Psoas muscle (tissue), 8 donors: ENCODE measurements around the gene RAB3A. TPM values are rescaled to one million over a fixed set of nuclear protein-coding genes. Genes with fewer than 3 reads are reported as not detected.

ENCODE experiments used
- ATAC-seq, 4 donors: fragments of 200-7000 bp; cut with Tn5 transposase; one replicate each; pipeline ENCODE4 v1.9.1; 2020; ENCODE audit warnings: moderate library complexity in 3 of 4, mild to moderate bottlenecking in 2 of 4
- DNase-seq, 2 donors: peaks; one replicate each; pipeline ENCODE4 v3.0.0-alpha.2; 2020
- H3K27ac ChIP-seq: fragments of 200-600 bp; one replicate; pipeline ENCODE4 v1.8.0; 2022
- H3K27me3 ChIP-seq, 3 donors: fragments of 200-600 bp in 1 of 3; one replicate each; pipeline versions ENCODE4 v1.6.1 to v1.8.0; 2013 to 2022; ENCODE audit warnings: low read length in 2 of 3, mild to moderate bottlenecking in 2 of 3, moderate library complexity in 1 of 3; ENCODE audit not compliant: insufficient read depth in 3 of 3
- H3K36me3 ChIP-seq, 2 donors: fragments of 200-600 bp in 1 of 2; one replicate each; pipeline versions ENCODE4 v1.6.1 to v1.8.0; 2013 to 2022; ENCODE audit warnings: low read depth in 1 of 2, mild to moderate bottlenecking in 1 of 2, moderate library complexity in 1 of 2; ENCODE audit not compliant: insufficient read depth in 1 of 2
- H3K4me1 ChIP-seq: fragments of 200-600 bp; one replicate; pipeline ENCODE4 v1.8.0; 2022
- H3K4me3 ChIP-seq: fragments of 200-600 bp; one replicate; pipeline ENCODE4 v1.8.0; 2022; ENCODE audit warnings: mild to moderate bottlenecking
- H3K9me3 ChIP-seq: fragments of 200-600 bp; one replicate; pipeline ENCODE4 v1.8.0; 2022
- CTCF ChIP-seq: fragments of 200-600 bp; IDR thresholded peaks from one replicate; pipeline ENCODE4 v1.8.0; 2022; ENCODE audit warnings: antibody characterized with exemption
- WGBS, 3 donors: extraction: QIAGEN DNeasy Blood & Tissue Kit; methylation state at CpG; one replicate each; pipeline versions ENCODE4 v1.1.6 to v1.1.7; 2013; 5-methylcytosine and 5-hydroxymethylcytosine counted together
- intact Hi-C, 2 donors: fragments of 100-400 bp; cut with DNase I; formaldehyde crosslinking; loops; one replicate each; pipeline versions ENCODE4 v1.11.0 to v1.14.2; 2022
- polyA plus RNA-seq, 3 donors: library from polyadenylated mRNA; stranded (reverse); fragments of 200-250 nt; gene quantifications; one replicate each; pipeline ENCODE4 v1.2.3, GENCODE V29; 2013
- total RNA-seq, 4 donors: library from RNA; stranded (reverse); fragmentation: NEBNext Ultra II Directional in 2 of 4; extraction: Animal tissue kit (Norgen Biotek cat#: 25700) in 2 of 4; gene quantifications; one replicate each; pipeline versions ENCODE4 v1.2.1 to v1.2.4, GENCODE V29; 2021 to 2023
- donor health status: healthy with polysubstance abuse.
- donor health status: DM: no; HTN: no; CAD: no; lungs with moderate emphysema.
- donor health status: Bipolar disorder and iron deficiency.
- donor health status: healthy.
- donor health status: DM: yes; HTN: yes; CAD: no.
- donor health status: DM: no; HTN: no; CAD: no.
- donor health status: DM: no; HTN: no; CAD: no.
- donor health status: DM: yes; HTN: yes; CAD: no.

The RAB3A gene
- total and polyA plus RNA-seq, 7 donors: 0.44 to 3.6 (median 0.86) TPM

DNA sequence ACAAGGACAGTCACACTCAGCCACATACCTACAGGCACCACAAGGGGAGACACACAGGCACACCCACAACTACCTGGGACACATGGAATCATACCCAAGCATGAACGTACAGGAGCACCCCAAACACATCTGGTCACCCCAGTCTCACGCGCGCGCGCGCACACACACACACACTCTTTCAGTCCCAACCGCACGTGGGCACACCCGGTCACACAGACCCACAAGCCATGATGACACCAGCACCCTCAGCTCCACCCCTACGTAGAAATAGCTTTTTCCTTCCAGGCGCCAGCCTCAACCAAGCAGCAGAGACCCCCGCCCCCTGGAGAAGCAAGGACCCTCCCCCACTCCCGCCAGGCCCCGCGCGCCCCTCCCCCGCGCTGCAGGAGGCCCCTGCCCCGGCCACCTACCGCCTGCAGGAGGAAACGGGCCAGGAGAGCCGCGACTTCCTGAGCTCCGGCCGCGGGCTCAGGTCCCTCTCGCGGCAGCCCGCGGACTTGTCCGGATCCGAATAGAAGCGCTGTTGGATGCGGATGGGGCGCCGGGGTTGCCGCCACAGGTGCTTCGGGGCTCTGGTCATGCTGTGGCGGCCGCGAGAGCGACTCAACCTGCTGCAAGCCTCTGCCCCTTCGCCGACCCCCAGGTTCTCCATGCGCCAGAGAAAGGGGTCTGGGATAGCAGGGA lies 28.8 kb upstream of the RAB3A start:
- H3K27me3 ChIP-seq: peaks cover 0 to 25% (median 2%) of the 10 kb centered on the region in 3 donors
- no peaks in the 10 kb centered on the region for H3K36me3 ChIP-seq
- no peak for TF ChIP-seq CTCF
- H3K27ac ChIP-seq: no peak overlapping the region
- H3K4me3 ChIP-seq: no peak overlapping the region
- intact Hi-C loops: no loop called here
- WGBS, 3 donors: 4 to 5% (median 4%) methylated on average over 40 to 46 of the region's 46 CpGs
- DNase-seq (no peak), ATAC-seq (no peak)
- no peaks in the 10 kb centered on the region for H3K9me3 ChIP-seq
- H3K4me1 ChIP-seq: peaks cover 12% of the 10 kb centered on the region

DNA sequence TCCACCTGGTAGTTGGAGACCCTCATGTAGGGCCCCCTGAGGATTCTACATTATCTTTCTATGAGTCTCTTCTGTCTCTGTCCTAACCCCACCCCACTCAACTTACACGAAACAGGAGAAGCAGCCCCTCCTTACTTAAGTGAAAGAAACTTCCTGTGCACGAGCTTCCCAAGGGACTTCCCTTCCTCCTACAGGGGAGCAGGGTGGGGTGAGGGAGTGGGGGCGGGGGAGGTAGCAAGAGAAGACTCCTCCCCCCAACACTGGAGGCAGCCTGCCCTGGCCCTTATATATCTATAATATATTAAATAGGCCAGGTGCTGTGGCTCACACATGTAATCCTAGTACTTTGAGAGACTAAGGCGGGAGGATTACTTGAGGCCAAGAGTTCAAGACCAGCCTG lies 27.9 kb upstream of the RAB3A start:
- intact Hi-C loops: no loop called here

DNA sequence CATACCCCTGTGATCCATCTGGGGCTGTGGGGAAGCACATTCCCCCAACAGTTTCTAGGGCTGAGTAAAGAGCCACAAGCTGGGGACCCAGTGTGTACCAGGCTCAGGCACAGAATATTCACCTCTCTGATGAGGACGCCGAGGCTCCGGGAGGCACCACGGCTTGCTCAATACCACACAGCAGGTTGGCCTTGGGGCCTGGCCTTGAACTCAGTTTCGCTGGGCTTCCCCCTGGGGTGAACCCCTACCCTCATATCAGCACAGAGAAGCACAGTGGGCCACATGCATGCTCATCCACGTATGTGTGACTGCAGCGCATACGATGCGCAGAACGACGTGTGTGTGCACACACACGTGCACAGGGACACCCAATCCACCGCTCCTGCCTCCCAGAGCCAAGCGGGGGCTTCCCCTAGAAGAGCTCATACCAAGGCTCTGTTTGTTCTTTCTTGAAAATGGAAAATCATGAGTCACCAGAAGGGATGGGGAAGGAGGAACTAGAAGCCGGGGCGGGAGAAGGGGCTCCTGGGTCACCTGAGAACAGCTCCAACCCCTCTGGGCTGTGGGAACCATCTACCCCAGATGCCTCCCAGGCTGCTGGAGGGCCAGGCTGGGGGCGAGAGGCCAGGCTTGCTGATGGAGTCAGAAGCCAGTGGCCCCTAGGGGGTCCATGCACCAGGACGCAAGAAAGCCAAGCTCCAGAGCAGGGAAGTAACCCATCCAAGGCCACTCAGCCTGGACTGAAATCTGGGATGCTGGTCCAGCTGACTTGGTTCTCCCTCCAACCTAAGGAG lies 27.3 kb upstream of the RAB3A start:
- WGBS, 3 donors: 59 to 62% (median 62%) methylated on average over 18 of the region's 18 CpGs
- DNase-seq (no peak), ATAC-seq (no peak)
- H3K27ac ChIP-seq: no peak overlapping the region
- peaks cover 0 to 25% (median 2%) of the 10 kb centered on the region in 3 donors for H3K27me3 ChIP-seq
- no peaks in the 10 kb centered on the region for H3K36me3 ChIP-seq
- no peaks in the 10 kb centered on the region for H3K9me3 ChIP-seq
- no peak for TF ChIP-seq CTCF
- peaks cover 17% of the 10 kb centered on the region for H3K4me1 ChIP-seq
- H3K4me3 ChIP-seq: no peak overlapping the region
- intact Hi-C loops: no loop called here

More for the DNA sequence above, 27.9 kb upstream of the RAB3A start:
- peaks cover 15% of the 10 kb centered on the region for H3K4me1 ChIP-seq
- ATAC-seq: no peak
- WGBS, 3 donors: 24 to 33% (median 31%) methylated on average over 3 to 4 of the region's 4 CpGs
- no peak overlapping the region for H3K27ac ChIP-seq
- no peak overlapping the region for H3K4me3 ChIP-seq
- no peaks in the 10 kb centered on the region for H3K9me3 ChIP-seq
- no peaks in the 10 kb centered on the region for H3K36me3 ChIP-seq
- no peak for DNase-seq
- no peak for TF ChIP-seq CTCF
- peaks cover 0 to 25% (median 2%) of the 10 kb centered on the region in 3 donors for H3K27me3 ChIP-seq

- Histone ChIP-seq H3K27me3 (peaks cover 0 to 25% (median 2%) of the 10 kb centered on the region in 3 donors), H3K9me3 (no peaks in the 10 kb centered on the region)
These were observed 26.1 kb upstream of the RAB3A start for GRCh38 chr19:18229915-18230314.

More at GRCh38 chr19:18229915-18230314, 26.1 kb upstream of the RAB3A start:
- no peak for DNase-seq
- 68 to 78% (median 69%) methylated on average over 4 of the region's 4 CpGs for WGBS, 3 donors
- H3K27ac ChIP-seq: no peak overlapping the region
- H3K36me3 ChIP-seq: no peaks in the 10 kb centered on the region
- intact Hi-C loops: loop anchor here in 1 of 2 donors (10.0 kb wide), 1 partner anchor 185 kb away; the partner anchor contains the start of gene SSBP4
- no peak for ATAC-seq
- no peak for TF ChIP-seq CTCF
- peaks cover 24% of the 10 kb centered on the region for H3K4me1 ChIP-seq
- no peak overlapping the region for H3K4me3 ChIP-seq
